HEK293 (cell line): ENCODE results near the gene ZNF69.
A peak's percentile ranks its signal among the peaks of the same experiment; 100 is the strongest.
"Not testable (repeated sequence)": the region's sequence is repeated elsewhere in the genome, so short reads cannot be mapped to it uniquely, and the experiment has no call there.

Source experiments
- CTCF ChIA-PET: fragments of 350-600 bp; formaldehyde crosslinking; extraction: SDS; loops from one replicate; lab custom pipeline; 2021; ENCODE audit warnings: antibody characterized with exemption; lab: Yijun Ruan, JAX
- POLR2A ChIA-PET: fragments of 300-600 bp; formaldehyde crosslinking; extraction: SDS; loops from one replicate; lab custom pipeline; 2020; ENCODE audit warnings: antibody characterized with exemption, inconsistent platforms; lab: Yijun Ruan, JAX
- H3K27ac ChIP-seq: fragments of 200-500 bp; sonication (Bioruptor generic); 2 replicates; pipeline ENCODE4 v1.5.1; 2014; ENCODE audit warnings: low read depth, low read length, control low read depth, inconsistent platforms; ENCODE audit errors: extremely low read depth
- H3K36me3 ChIP-seq, 2 experiments: fragments of 200-500 bp in 1 of 2; sonication (Bioruptor generic) in 1 of 2; 1 replicate in 1 of 2; 2 replicates in 1 of 2; pipeline ENCODE4 v1.5.1; 2014 to 2017; ENCODE audit warnings: inconsistent platforms in 2 of 2, low read length in 2 of 2; ENCODE audit not compliant: control insufficient read depth in 2 of 2, insufficient read depth in 1 of 2
- H3K4me1 ChIP-seq: fragments of 200-500 bp; sonication (Bioruptor generic); 2 replicates; pipeline ENCODE4 v1.5.1; 2014; ENCODE audit warnings: mild to moderate bottlenecking, low read length, inconsistent platforms; ENCODE audit not compliant: control insufficient read depth, insufficient read depth
- H3K4me3 ChIP-seq: 2 replicates; pipeline ENCODE4 v1.5.1; 2011; ENCODE audit warnings: low read depth, mild to moderate bottlenecking, control low read depth, low read length, moderate library complexity
- H3K9me3 ChIP-seq: fragments of 200-500 bp; sonication (Bioruptor generic); 2 replicates; pipeline ENCODE4 v1.5.1; 2014; ENCODE audit warnings: low read depth, low read length, inconsistent platforms; ENCODE audit not compliant: control insufficient read depth, insufficient read depth
- BCL11A ChIP-seq: fragments of 450-650 bp; formaldehyde crosslinking; IDR thresholded peaks from 2 replicates; pipeline ENCODE4 v1.5.1; 2016; ENCODE audit warnings: low read depth, missing biosample characterization, missing genetic modification characterization
- BCL11B ChIP-seq: fragments of 450-650 bp; formaldehyde crosslinking; IDR thresholded peaks from 2 replicates; pipeline ENCODE4 v1.5.1; 2016; ENCODE audit warnings: low read depth, missing biosample characterization, missing genetic modification characterization
- GFI1B ChIP-seq: fragments of 450-650 bp; formaldehyde crosslinking; IDR thresholded peaks from 2 replicates; pipeline ENCODE4 v1.5.1; 2016; ENCODE audit warnings: missing biosample characterization, missing genetic modification characterization
- HOXC10 ChIP-seq: sonication (generic); formaldehyde crosslinking; IDR thresholded peaks from 2 replicates; pipeline ENCODE4 v1.8.1; 2023; ENCODE audit warnings: mild to moderate bottlenecking, missing genetic modification reagents
- MEIS1 ChIP-seq: sonication (generic); formaldehyde crosslinking; IDR thresholded peaks from 2 replicates; pipeline ENCODE4 v1.8.1; 2022; ENCODE audit warnings: missing genetic modification reagents, mild to moderate bottlenecking, borderline replicate concordance
- OSR2 ChIP-seq: fragments of 450-650 bp; formaldehyde crosslinking; IDR thresholded peaks from 2 replicates; pipeline ENCODE4 v1.5.1; 2016; ENCODE audit warnings: missing biosample characterization, missing genetic modification characterization
- REPIN1 ChIP-seq: fragments of 450-650 bp; formaldehyde crosslinking; IDR thresholded peaks from 2 replicates; pipeline ENCODE4 v1.5.1; 2017; ENCODE audit warnings: missing biosample characterization, missing genetic modification characterization, low read depth
- SP3 ChIP-seq: fragments of 450-650 bp; formaldehyde crosslinking; IDR thresholded peaks from 2 replicates; pipeline ENCODE4 v1.5.1; 2016; ENCODE audit warnings: missing biosample characterization, missing genetic modification characterization
- ZBTB21 ChIP-seq: fragments of 450-650 bp; formaldehyde crosslinking; IDR thresholded peaks from 2 replicates; pipeline ENCODE4 v1.5.1; 2017; ENCODE audit warnings: missing biosample characterization, missing genetic modification characterization
- ZBTB49 ChIP-seq: fragments of 450-650 bp; formaldehyde crosslinking; IDR thresholded peaks from 2 replicates; pipeline ENCODE4 v1.5.1; 2016; ENCODE audit warnings: missing biosample characterization, missing genetic modification characterization, low read depth
- ZNF140 ChIP-seq: fragments of 450-650 bp; formaldehyde crosslinking; IDR thresholded peaks from 2 replicates; pipeline ENCODE4 v1.5.1; 2016; ENCODE audit warnings: missing biosample characterization, missing genetic modification characterization
- ZNF16 ChIP-seq: fragments of 450-650 bp; formaldehyde crosslinking; IDR thresholded peaks from 2 replicates; pipeline ENCODE4 v1.5.1; 2016; ENCODE audit warnings: low read depth, missing biosample characterization, missing genetic modification characterization
- ZNF174 ChIP-seq: fragments of 450-650 bp; formaldehyde crosslinking; IDR thresholded peaks from 2 replicates; pipeline ENCODE4 v1.5.0; 2017; ENCODE audit warnings: missing biosample characterization, mild to moderate bottlenecking, missing genetic modification characterization
- ZNF248 ChIP-seq: fragments of 450-650 bp; formaldehyde crosslinking; IDR thresholded peaks from 2 replicates; pipeline ENCODE4 v1.5.1; 2017; ENCODE audit warnings: missing biosample characterization, missing genetic modification characterization
- ZNF274 ChIP-seq, 2 experiments: fragments of 200-500 bp in 1 of 2; fragments of 450-650 bp in 1 of 2; sonication (Bioruptor generic) in 1 of 2; formaldehyde crosslinking in 1 of 2; IDR thresholded peaks; 2 replicates each; pipeline versions ENCODE4 v1.5.1 to v1.6.1; 2014 to 2016; ENCODE audit warnings: borderline replicate concordance in 1 of 2, inconsistent platforms in 1 of 2, low read length in 1 of 2, missing biosample characterization in 1 of 2, missing genetic modification characterization in 1 of 2
- ZNF292 ChIP-seq: fragments of 450-650 bp; formaldehyde crosslinking; IDR thresholded peaks from 2 replicates; pipeline ENCODE4 v1.5.1; 2016; ENCODE audit warnings: low read depth, missing biosample characterization, missing genetic modification characterization, borderline replicate concordance
- ZNF302 ChIP-seq: fragments of 450-650 bp; formaldehyde crosslinking; IDR thresholded peaks from 2 replicates; pipeline ENCODE4 v1.5.1; 2016; ENCODE audit warnings: missing biosample characterization, missing genetic modification characterization, low read depth
- ZNF433 ChIP-seq: fragments of 450-650 bp; formaldehyde crosslinking; IDR thresholded peaks from 2 replicates; pipeline ENCODE4 v1.5.1; 2016; ENCODE audit warnings: missing biosample characterization, missing genetic modification characterization, low read depth
- ZNF521 ChIP-seq: fragments of 450-650 bp; formaldehyde crosslinking; IDR thresholded peaks from 2 replicates; pipeline ENCODE4 v1.5.1; 2017; ENCODE audit warnings: missing biosample characterization, mild to moderate bottlenecking, missing genetic modification characterization
- ZNF530 ChIP-seq: fragments of 450-650 bp; formaldehyde crosslinking; IDR thresholded peaks from 2 replicates; pipeline ENCODE4 v1.5.1; 2016; ENCODE audit warnings: low read depth, missing biosample characterization, missing genetic modification characterization
- ZNF560 ChIP-seq: fragments of 450-650 bp; formaldehyde crosslinking; IDR thresholded peaks from 2 replicates; pipeline ENCODE4 v1.5.1; 2017; ENCODE audit warnings: missing biosample characterization, missing genetic modification characterization, borderline replicate concordance
- ZNF571 ChIP-seq: fragments of 450-650 bp; formaldehyde crosslinking; IDR thresholded peaks from 2 replicates; pipeline ENCODE4 v1.5.0; 2017; ENCODE audit warnings: missing biosample characterization, missing genetic modification characterization
- ZNF621 ChIP-seq: fragments of 450-650 bp; formaldehyde crosslinking; IDR thresholded peaks from 2 replicates; pipeline ENCODE4 v1.5.1; 2017; ENCODE audit warnings: missing biosample characterization, missing genetic modification characterization
- ZNF629 ChIP-seq: fragments of 450-650 bp; formaldehyde crosslinking; IDR thresholded peaks from 2 replicates; pipeline ENCODE4 v1.5.1; 2017; ENCODE audit warnings: missing biosample characterization, missing genetic modification characterization
- ZNF654 ChIP-seq: fragments of 450-650 bp; formaldehyde crosslinking; IDR thresholded peaks from 2 replicates; pipeline ENCODE4 v1.5.1; 2016; ENCODE audit warnings: low read depth, missing biosample characterization, missing genetic modification characterization
- ZNF830 ChIP-seq: fragments of 450-650 bp; IDR thresholded peaks from 2 replicates; pipeline ENCODE4 v1.5.0; 2018; ENCODE audit warnings: missing biosample characterization, missing genetic modification characterization, low read depth, mild to moderate bottlenecking, moderate library complexity
- TF ChIP-seq, protein P1 (sequence below): fragments of 450-650 bp; formaldehyde crosslinking; IDR thresholded peaks from 2 replicates; pipeline ENCODE4 v1.5.1; 2016; ENCODE audit warnings: missing biosample characterization, missing genetic modification characterization
- TF ChIP-seq, protein P2 (sequence below): fragments of 450-650 bp; formaldehyde crosslinking; IDR thresholded peaks from 2 replicates; pipeline ENCODE4 v1.5.1; 2016; ENCODE audit warnings: missing biosample characterization, missing genetic modification characterization

Gene ZNF69

GRCh38 chr19:11848594-11849469 is 38.8 kb upstream of the ZNF69 start, which contains the start of gene ZNF439:
TSS of gene ZNF439 (plus strand) at chr19:11848726. CDS start at chr19:11848868, 142 bp downstream.
- H3K36me3 ChIP-seq: no peaks in the 10 kb centered on the region
- no peaks in the 10 kb centered on the region for H3K9me3 ChIP-seq
- no peak for TF ChIP-seq ZNF248 (tag by site-specific recombination)
- no peak for TF ChIP-seq ZNF654 (tag by site-specific recombination)
- TF ChIP-seq ZNF830 (tag by site-specific recombination): no peak
- TF ChIP-seq SP3 (tag by site-specific recombination): no peak
- no peak for TF ChIP-seq ZNF629 (tag by site-specific recombination)
- no peak for TF ChIP-seq ZBTB21 (tag by site-specific recombination)
- TF ChIP-seq, protein P1, sequence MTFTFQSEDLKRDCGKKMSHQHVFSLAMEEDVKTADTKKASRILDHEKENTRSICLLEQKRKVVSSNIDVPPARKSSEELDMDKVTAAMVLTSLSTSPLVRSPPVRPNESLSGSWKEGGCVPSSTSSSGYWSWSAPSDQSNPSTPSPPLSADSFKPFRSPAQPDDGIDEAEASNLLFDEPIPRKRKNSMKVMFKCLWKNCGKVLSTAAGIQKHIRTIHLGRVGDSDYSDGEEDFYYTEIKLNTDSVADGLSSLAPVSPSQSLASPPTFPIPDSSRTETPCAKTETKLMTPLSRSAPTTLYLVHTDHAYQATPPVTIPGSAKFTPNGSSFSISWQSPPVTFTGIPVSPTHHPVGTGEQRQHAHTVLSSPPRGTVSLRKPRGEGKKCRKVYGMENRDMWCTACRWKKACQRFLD (tag by site-specific recombination): no peak
- TF ChIP-seq MEIS1 (CRISPR knock-in tag): no peak
- no peak for TF ChIP-seq ZNF621
- no peak for TF ChIP-seq ZNF292 (tag by site-specific recombination)
- TF ChIP-seq BCL11B (tag by site-specific recombination): no peak
- TF ChIP-seq ZNF571 (tag by site-specific recombination): no peak
- no peak for TF ChIP-seq ZNF433 (tag by site-specific recombination)
- no peak for TF ChIP-seq ZNF530 (tag by site-specific recombination)
- TF ChIP-seq ZNF560 (tag by site-specific recombination): no peak
- no peak for TF ChIP-seq ZNF174 (tag by site-specific recombination)
- no peak for TF ChIP-seq ZNF302 (tag by site-specific recombination)
- TF ChIP-seq ZNF521: no peak
- TF ChIP-seq GFI1B: no peak
- TF ChIP-seq, all 188 proteins: peak for 0
- no peaks in the 10 kb centered on the region for H3K4me1 ChIP-seq
- H3K27ac ChIP-seq: no peak within 1 kb of the TSS
- H3K4me3 ChIP-seq: peak within 1 kb of the TSS; percentile 39
- CTCF ChIA-PET: interaction anchor here (0.7 kb wide), 1 partner anchor 464 kb away, joined by 3 read pairs; no protein-coding TSS in a partner anchor
- POLR2A ChIA-PET: interaction anchor here (0.6 to 1.1 kb wide), 3 partner anchors 35 to 160 kb away, joined by 3 read pairs; partner anchors contain the start of gene ZNF440

GRCh38 chr19:11850289-11850688 is 37.3 kb upstream of the ZNF69 start:
- CTCF ChIA-PET, H3K9me3 ChIP-seq, H3K4me3 ChIP-seq, H3K27ac ChIP-seq, H3K36me3 ChIP-seq, H3K4me1 ChIP-seq, POLR2A ChIA-PET: not testable (repeated sequence)

DNA sequence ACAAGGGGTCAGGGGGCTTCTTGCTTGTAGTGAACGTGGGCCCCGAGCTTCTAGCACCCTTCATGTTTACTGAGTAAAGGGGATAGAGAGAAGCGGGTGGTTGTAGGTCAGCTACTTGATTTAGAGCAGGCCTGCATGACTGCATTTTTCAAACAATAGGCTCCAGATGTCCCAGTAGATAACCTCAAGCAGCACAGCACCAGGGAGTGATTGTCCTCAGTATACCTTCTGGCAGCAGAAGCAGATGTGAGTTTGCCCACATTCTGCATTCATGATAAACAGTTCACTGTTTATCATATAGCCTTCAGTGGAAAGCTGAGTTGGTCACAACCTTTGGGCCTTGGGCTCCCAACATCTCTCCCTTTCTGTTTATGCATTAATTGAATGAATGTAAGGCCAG is 34.2 kb upstream of the ZNF69 start:
- no peak overlapping the region for H3K4me3 ChIP-seq
- ChIA-PET POLR2A (no interaction called here), CTCF (interaction anchor here (0.6 kb wide), 1 partner anchor 56 kb away, joined by 3 read pairs; no protein-coding TSS in a partner anchor)
- H3K4me1 ChIP-seq: no peaks in the 10 kb centered on the region
- H3K9me3 ChIP-seq: no peaks in the 10 kb centered on the region
- no peaks in the 10 kb centered on the region for H3K36me3 ChIP-seq
- no peak overlapping the region for H3K27ac ChIP-seq
- TF ChIP-seq ZBTB49 (tag by site-specific recombination) (no peak), ZNF16 (no peak), ZNF140 (tag by site-specific recombination) (no peak), BCL11A (no peak), ZNF274 (IDR thresholded peaks at IDR 0.05; ENCODE audit: low read length) (no peak), ZNF274 (tag by site-specific recombination; IDR thresholded peaks at IDR 0.05; ENCODE audit: borderline replicate concordance) (no peak), HOXC10 (CRISPR knock-in tag) (no peak), REPIN1 (tag by site-specific recombination) (no peak), OSR2 (tag by site-specific recombination) (no peak)
- TF ChIP-seq, protein P2, sequence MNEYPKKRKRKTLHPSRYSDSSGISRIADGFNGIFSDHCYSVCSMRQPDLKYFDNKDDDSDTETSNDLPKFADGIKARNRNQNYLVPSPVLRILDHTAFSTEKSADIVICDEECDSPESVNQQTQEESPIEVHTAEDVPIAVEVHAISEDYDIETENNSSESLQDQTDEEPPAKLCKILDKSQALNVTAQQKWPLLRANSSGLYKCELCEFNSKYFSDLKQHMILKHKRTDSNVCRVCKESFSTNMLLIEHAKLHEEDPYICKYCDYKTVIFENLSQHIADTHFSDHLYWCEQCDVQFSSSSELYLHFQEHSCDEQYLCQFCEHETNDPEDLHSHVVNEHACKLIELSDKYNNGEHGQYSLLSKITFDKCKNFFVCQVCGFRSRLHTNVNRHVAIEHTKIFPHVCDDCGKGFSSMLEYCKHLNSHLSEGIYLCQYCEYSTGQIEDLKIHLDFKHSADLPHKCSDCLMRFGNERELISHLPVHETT (tag by site-specific recombination): no peak
